D341Med (cell line): Measurements from ENCODE around the gene DNM2.

ENCODE experiments used
- DNase-seq: peaks from one replicate; pipeline ENCODE4 v3.0.0; 2012; ENCODE audit warnings: low spot score

DNM2 gene

DNA sequence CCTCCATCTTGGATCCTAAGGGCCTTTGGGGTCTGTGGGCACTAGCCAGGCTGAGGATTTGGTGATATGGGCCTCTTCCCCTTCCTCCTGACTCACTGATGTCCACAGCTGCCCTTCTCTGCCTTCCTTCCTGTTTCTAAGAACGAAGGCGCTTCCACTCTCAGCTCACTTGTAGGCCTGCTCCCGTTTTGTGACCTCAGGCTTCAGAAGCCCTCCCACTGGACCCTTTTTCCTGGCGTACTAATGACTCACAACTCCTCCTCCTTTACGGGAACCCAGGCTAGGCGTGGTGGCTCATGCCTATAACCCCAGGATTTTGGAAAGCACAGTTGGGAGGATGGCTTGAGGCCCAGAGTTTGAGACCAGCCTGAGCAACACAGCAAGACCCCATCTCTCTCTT is 62.5 kb downstream of the DNM2 start:
- DNase-seq, result no peak

DNA sequence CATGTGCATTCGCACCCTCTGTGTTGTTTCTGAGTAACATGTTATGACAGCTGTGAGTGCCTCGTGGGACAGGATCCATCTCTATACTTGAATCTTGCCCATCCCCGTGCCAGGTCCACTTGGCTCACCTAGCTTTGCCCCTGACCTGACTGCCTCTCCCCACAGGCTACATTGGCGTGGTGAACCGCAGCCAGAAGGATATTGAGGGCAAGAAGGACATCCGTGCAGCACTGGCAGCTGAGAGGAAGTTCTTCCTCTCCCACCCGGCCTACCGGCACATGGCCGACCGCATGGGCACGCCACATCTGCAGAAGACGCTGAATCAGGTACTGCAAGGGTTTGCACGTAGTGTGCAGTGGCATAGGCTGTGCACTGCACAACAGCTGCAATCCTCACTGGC is 64.9 kb downstream of the DNM2 start:
- no peak for DNase-seq

DNA sequence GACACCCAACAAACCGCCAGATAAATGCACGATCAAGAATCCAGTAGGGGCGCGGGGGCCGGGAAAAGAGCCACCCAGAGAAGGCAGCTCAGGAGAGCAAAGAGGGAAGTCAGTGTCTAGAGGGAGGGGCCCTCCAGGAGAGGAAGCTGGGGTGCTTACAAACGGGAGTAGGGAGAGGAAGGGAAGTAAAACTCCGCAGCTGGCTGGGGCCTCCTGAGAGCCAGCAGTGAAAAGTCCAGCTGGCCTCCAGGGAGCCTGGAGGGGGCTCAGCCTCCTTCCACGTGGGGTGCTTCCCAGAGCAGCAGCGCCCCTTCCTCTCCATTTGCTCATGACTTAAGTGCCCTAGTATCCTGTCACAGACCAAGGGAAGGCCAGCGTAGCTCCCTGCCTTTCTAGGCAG is 66.4 kb downstream of the DNM2 start:
- no peak for DNase-seq

DNA sequence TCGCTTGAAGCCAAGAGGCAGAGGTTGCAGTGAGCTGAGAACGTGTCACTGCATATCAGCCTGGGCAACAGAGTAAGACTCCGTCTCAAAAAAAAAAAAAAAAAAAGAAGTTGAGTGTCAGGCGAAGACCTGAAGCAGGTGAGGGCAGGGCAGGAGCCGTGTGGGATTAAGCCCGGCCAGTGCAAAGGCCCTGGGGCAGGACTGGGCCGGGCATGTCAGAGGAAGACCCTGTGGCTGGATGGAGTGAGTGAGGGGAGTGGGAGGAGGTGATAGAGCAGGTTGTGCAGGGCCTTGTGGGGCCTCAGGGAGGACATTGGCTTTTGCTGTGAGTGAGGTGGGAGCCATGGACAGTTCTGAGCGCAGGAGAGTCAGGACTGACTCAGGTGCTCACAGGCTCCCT is 70.3 kb downstream of the DNM2 start:
- DNase-seq, result no peak

DNA sequence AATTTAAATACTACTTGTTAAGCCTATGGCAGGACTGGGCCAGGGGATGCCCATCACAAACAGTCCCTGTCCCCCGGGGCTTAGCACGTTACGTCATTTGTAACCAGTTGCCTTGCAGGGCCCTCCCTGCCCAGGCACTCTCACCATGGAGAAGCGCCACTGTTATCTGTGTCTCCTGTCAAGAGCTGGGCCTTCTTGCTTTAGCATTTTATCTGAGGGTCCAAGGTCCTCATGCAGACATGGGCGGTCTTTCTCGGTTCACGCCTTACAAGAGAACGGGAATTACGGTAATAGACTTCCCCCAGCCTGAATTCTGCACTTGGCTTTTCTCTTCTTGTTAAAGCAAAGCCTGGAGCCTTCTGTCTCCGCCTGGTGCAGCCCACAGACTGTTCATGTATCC is 72.0 kb downstream of the DNM2 start:
- no peak for DNase-seq

DNA sequence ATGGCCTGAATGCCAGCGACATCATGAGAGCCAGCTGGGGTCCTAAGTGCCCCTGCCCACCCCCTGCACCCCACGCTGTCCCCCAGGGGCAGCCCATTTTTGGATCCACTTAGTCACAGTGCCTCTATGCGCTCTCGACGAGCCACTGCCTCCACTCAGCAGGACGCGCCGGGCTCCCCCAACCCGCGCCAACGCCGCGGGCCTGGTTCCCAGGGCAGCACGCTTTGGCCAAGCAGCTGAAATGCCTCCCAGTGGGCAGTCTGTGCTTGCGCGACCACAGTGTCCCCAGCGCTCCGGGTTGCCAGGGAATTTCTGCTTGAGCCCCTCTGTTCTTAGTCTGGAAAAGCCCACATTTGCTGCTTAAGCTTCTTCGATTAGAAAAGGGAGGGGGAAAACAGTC is 78.8 kb downstream of the DNM2 start:
- DNase-seq, result no peak

DNA sequence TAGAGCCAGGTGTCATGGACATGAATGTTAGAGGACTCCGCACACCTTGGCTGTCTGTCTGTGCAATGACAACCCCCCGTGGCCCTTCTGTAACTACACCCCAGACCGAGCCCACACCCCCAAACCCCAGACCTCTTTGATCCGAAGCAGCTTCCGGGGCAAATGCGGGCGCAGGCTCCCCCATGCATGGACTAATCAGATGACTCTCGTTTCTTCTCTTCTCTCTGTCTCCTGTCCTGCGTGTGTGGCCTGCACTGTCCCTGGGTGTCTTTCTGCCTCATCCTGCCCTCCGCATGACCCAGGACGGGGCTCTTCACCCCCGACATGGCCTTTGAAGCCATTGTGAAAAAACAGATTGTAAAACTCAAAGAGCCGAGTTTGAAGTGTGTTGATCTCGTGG is 79.2 kb downstream of the DNM2 start:
- DNase-seq, result no peak

DNA sequence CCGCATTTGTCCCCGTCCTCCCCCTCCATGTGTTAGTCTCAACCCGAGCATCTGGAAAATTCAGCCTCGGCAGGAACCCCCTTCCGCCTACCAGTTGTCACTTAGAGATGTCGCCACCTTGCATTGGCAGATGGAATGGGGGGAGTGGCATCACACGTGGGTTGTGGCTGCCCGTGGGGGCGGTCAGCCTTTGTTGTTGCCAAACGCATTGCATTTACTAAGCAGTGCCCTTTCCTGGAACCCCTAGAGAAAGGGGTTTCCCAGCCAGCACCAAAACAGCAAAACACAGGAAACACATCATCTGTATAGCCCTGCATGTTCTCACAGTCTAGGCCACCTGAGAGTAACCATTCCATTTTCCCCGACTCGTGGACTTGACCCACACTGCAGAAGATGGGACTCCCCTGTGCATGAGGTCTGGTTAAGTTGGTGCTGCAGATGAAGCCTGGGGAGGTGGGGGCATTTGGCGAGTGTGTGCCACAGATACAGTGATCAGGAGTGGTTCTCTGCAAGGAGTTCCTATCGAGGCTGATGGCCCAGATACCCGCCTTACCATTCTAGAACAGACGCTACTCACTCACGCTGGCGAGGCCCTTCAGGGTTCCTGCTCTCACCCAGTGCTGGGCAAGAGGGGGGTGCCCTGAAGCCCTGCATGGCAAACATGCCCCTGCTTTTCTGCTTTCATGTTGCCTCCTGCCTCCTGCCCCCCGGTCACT is 79.8 kb downstream of the DNM2 start:
- no peak for DNase-seq

DNA sequence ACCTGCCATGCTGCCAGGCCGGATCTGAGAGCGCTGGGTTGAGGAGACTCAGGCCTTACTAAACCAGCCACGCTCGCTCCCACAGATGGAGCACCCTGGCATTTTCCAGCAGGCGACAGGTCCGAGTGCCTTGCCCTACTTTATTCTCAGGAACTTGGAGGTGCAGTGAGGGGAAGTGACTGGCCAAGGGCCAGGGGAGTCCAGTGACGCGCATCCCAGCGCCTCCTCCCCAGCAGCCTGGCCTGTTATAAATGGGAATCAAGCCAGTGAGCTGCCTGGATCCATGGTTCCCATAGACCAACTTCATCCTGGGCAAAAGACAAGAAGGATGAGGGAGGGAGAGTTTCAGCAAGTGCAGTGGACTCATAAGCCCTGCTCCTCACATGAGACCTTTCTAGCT is 82.6 kb downstream of the DNM2 start:
- DNase-seq, result no peak

DNA sequence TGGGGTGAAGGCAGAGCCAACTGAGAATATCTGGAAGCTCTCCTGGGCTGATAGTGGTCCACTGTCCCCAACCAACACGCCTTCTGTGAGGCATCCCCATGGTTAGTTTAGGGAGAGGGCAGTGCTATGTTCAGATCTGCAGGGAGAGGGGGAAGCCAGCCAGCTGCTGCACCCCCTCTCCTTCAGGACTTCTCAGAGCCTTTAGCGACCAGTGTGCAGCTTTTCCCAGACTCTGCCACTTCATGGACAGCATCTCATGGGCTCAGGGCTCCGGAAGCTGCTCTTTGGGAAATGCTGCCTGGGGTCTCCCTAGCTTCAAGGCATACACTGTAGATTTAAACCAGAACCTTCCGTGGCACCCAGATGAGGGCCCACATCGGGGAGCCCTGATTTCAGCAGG is 84.6 kb downstream of the DNM2 start:
- no peak for DNase-seq

DNA sequence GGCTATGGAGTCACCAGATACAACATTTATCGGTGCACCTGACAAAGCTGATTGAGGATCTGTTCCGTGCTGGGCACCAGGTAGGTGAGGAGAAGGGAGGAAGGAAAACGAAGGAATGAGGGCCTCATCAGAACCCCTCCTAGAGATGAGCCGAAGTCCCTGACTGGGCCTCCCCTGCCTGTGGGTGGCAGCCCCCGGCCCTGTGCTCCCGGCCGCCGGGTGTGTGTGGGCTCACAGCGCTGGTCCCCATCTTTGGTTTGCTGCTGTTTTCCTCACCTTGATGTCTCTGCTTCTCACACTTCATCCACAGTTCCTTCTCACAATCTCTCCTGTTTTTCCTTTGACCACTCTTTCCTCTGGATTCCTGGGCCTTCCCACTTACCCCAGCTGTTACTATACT is 85.4 kb downstream of the DNM2 start:
- DNase-seq, result no peak

DNA sequence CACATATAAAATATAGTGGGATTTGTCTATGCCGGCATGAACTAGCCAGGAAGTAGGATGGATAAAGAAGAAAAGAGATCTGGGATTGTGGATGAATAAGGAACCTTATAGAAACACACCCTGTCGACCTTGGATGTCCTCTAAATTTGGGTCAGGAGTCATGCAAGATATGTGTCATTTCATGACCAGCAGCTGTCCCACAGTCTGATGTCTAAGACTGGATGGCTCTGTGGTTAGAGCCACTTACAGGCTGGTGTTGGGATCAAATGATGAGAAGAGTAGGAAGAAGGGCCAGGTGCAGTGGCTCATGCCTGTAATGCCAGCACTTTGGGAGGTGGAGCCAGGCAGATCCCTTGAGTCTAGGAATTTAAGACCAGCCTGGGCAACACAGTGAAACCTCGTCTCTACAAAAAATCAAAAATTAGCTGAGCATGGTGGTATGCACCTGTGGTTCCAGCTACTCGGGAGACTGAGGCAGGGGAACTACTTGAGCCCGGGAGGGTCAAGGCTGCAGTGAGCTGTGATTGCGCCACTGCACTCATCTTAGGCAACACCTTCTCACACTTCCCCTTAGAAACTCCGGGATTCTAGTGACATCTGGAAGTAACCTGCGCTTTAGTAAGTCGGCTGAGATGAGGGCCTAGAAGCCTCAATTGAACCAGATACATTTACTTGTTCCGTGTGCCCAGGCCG is 87.3 kb downstream of the DNM2 start:
- DNase-seq, result no peak

DNA sequence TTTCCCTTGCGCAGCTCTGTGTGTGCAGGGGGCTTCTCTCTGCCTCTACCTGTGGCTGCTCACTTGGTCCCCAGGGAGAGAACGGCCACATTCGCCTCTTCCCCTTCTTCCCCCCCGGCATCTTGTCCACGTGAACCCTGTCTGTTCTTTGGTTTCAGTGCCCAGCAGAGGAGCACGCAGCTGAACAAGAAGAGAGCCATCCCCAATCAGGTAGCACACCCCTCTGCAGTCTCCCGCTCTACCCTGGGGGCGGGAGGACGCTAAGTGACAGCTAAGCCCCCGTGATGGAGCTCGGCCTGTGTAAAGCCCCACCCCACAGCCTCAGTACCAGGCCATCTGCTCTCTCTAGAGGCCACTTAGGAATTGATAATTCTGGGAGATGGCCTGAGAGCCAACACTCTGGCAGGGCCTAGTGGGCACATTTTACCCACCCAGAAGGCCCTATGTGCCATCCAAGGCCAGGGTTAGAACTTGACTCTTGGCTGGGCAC is 87.9 kb downstream of the DNM2 start:
- peak; percentile 87 for DNase-seq

DNA sequence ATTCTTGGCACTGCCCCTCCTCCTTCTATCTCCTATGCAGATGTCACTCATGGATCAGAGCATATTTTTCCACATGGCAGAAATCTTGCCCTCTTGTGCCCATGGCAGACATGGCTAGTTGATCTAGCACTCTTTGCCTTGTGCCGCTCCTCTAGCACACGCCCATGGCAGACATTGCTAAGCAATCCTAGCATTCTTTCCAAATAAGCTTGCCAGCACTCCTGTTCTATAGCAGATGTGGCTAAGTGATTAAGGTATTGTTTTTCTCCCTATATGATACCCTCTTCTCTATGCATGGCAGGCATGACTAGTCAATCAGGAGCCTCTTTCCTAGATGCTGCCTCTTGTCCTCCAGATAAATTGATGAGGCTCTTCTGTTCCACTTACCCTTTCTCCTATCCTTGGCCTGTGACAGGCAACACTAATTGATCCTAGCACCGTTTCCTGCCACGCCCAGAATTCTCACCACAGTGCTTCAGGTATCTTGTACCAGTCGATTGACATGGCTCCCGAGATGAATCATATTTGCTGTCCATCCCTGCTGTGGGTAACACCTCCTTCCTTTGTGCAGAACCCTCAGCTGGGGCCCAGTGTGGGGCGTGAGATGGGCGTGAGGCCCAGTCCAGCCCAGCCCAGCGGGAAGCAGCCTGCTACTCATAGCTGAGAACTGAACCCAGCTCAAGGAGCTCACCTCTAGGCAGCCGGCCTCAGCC is 91.2 kb downstream of the DNM2 start:
- no peak for DNase-seq

DNA sequence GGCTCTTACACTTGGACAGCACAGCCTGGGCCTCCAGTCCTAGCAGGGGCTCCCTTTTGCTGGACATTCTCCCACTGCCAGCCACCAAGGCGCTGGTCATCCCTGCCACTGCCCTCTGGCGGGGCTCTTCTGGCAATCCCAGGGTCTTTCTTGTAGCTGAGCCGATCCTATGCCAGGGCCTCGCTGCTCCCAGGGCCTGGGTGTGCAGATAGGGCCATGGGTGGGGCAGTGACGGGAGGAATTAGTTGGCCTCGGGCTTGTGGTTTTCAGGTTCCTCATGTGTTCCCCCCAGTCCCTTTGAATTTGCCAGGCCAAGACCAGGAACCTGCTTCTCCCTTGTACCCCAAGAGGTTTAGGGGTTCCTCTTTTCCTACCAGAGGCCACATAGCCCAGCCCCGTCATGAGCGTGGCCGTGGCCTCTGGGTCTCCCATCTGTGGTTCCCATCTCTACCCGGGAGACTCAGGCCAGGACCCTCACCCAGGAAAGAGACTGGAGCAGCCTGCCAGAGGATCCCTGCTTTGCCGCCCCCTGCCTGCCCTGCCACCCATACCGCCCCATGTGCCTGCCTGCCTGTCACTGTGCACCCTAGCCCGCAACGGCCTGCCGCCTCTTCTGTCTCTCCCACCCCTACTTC is 91.9 kb downstream of the DNM2 start:
- DNase-seq, result no peak

DNA sequence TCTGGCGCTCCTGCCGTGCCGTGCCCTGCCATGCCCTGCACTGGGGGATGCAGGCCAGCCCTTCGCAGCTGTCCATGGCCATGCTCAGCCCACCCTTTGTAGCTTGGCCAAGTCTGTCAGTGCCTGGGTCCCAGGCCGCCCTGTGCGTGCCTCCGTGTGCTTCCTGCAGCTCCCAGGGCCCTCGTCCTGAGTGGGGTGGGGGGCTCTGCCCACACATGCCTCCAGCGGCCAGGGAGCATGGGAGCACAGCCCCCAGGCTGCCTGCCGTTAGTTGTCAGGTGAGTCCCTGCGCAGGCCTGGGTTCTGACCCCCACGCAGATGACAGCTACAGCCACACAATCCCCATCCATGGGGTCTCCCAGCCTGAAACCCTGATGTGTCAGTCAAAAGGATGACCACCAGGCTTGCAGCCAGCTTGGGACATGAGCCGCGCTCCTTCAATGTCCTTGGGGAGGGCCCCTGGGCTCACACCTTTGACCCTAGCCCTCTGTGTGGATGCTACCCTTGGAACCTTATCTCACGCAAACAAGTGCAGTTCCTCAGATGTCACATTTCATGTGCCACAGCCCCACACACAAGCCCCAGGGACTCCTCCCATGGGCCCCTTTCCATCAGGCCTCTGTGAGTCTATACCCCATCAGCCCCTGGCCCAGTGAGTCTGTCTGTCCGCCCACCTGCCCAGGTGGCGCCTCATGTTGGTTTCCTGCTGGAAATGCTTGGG is 93.7 kb downstream of the DNM2 start:
- no peak for DNase-seq

DNA sequence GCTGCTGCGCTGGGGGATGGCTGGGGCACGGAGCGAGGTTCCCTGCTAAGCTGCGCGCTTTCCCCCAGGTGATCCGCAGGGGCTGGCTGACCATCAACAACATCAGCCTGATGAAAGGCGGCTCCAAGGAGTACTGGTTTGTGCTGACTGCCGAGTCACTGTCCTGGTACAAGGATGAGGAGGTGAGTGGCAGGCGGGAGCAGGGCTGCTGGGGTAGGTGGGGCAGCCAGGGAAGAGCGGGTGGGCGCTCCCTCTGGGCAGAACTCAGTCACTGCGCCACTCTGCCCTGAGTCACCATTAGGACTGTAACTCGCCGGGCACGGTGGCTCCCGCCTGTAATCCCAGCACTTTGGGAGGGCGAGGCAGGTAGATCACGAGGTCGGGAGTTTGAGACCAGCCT is 94.3 kb downstream of the DNM2 start:
- no peak for DNase-seq

DNA sequence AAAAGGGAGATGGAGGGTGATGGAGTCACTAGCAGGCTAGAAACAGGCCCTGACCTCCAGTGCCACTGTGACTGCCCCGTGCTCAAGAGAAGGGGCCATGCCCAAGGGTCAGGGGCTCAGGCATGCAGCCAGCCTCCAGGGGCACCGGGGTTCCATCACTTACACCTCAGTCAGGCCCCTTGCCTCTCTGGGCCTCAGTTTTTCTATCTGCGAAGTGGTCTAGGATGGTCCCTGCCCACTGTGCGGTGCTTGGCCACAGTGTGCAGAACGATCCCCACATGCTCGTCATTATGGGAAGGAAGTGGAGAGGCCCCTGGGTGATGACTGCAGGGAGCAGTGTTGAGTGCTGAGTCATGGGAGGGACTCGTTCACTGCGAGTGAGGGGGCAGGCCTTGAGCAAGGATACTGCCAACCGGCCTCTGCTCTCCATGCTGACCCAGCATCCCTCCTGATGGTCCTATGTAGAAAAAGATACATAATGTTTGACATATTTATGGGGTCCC is 95.1 kb downstream of the DNM2 start:
- no peak for DNase-seq

DNA sequence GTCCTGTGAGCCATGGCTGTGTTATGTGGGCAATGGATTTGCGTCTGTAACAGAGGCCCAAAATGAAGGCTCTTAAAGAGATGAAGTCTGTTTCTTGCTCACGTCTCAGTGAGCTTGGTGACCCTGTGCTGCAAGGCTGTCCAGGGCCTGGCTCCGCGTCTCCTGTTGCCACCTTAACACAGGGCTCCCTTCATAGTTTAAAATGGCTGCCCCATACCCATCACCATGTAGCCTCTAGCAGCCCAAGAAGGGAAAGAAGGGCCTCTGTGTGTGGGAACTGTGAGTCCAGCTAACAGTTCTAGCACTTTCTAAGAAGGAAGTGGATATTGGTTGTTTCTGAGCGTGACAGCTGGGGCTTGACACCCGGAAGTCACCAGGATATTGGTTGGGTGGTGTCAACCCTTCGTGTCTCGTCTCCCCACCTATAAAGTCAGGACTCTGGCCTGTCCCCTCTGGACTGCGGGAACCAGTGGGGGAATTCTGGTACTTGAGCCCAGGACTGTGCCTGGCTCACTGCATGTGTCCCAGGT is 97.2 kb downstream of the DNM2 start:
- no peak for DNase-seq

DNA sequence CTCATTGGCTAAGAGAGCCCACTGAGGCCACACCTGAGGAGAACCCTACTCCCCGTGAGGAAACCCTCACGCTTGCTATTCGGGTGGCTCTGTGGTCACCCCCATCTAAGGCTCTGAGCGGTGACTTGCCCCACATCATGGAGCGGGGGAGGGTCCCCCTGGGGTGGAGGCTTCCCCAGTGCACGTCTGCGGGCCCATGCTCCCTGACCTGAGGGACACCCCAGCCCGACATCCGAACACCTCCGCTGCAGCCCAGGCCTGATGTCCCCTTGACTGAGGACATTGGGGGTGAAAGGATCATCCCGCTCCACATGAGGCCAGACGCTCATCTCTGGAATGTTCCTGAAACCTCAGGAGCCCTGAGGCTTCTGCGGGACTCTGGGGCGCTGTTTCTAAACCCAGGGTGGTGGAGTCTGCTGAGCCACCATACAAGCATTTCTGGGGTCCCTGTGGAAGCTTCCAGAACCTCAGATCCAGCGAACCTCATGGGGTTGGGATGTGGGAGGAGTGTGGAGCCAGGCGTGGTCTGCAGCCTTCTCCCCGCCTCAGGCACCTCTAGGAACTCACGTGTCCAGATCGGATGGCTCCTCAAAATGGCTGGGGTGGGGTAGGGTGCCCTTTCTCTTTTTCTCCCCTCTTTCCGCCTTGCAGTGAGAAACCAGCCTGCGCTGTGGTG is 98.2 kb downstream of the DNM2 start:
- DNase-seq, result no peak

DNA sequence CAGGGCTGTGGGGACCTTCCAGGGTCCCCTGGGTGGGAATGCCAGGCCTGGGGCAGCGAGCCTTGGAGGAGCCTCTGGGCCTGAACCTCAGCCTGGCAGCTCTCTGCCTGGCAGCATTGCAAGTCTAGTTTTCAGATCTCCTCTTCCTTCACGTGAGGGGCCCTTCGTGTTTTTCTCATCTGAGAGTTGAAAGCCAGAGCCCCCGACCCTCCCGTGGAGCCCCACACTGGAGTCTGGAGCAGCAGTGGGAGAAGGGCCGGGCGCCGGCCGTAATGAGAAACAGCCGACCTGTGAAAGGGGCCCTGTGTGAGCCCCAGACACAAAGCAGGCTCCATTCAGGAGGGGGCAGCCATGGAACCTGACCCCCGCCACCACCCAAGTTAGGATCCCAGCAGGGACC is 98.8 kb downstream of the DNM2 start:
- no peak for DNase-seq
